ENCODE data around the gene XKR7.
"Not testable (repeated sequence)": the region's sequence is repeated elsewhere in the genome, so short reads cannot be mapped to it uniquely, and the experiment has no call there.

XKR7 gene

GRCh38 chr20:31967830-31968249 is at the start of gene XKR7:
Gene XKR7 (plus strand): TSS chr20:31968151. CDS start chr20:31968176, 25 bp downstream.
- no peak within 1 kb of the TSS for H3K27ac ChIP-seq
- no peak for TF ChIP-seq ZFX (IDR thresholded peaks at IDR 0.05; ENCODE audit: borderline replicate concordance)

- TF ChIP-seq ZFX (IDR thresholded peaks at IDR 0.05; ENCODE audit: borderline replicate concordance) (no peak), CTCF (IDR thresholded peaks at IDR 0.05) (no peak)
- no peak overlapping the region for H3K27ac ChIP-seq
Measured at GRCh38 chr20:31918466-31919105, 49.4 kb upstream of the XKR7 start.

GRCh38 chr20:31919410-31920155 is 48.4 kb upstream of the XKR7 start:
- H3K27ac ChIP-seq = no peak overlapping the region
- TF ChIP-seq CTCF (IDR thresholded peaks at IDR 0.05) = no peak
- TF ChIP-seq ZFX (IDR thresholded peaks at IDR 0.05; ENCODE audit: borderline replicate concordance) = no peak

GRCh38 chr20:31920275-31920855 is 47.6 kb upstream of the XKR7 start:
- no peak for TF ChIP-seq CTCF (IDR thresholded peaks at IDR 0.05)
- TF ChIP-seq ZFX (IDR thresholded peaks at IDR 0.05; ENCODE audit: borderline replicate concordance) = no peak
- H3K27ac ChIP-seq = no peak overlapping the region

- H3K27ac ChIP-seq = not testable (repeated sequence)
Measured at GRCh38 chr20:31921480-31921879, 46.5 kb upstream of the XKR7 start.

GRCh38 chr20:31922181-31922580 is 45.8 kb upstream of the XKR7 start:
- TF ChIP-seq CTCF (IDR thresholded peaks at IDR 0.05) (no peak), ZFX (IDR thresholded peaks at IDR 0.05; ENCODE audit: borderline replicate concordance) (no peak)

GRCh38 chr20:31922588-31922987 is 45.4 kb upstream of the XKR7 start:
- TF ChIP-seq CTCF (IDR thresholded peaks at IDR 0.05) (no peak), ZFX (IDR thresholded peaks at IDR 0.05; ENCODE audit: borderline replicate concordance) (no peak)
- H3K27ac ChIP-seq = no peak overlapping the region

More at GRCh38 chr20:31922181-31922580, 45.8 kb upstream of the XKR7 start:
- H3K27ac ChIP-seq = no peak overlapping the region
